Endothelial cell of umbilical vein (primary cell): Measurements from ENCODE around the gene HOXD3.

ENCODE experiments used
- EZH2 ChIP-seq: IDR thresholded peaks from 2 replicates; pipeline ENCODE4 v1.6.1; 2012; ENCODE audit warnings: borderline replicate concordance, low read depth, mild to moderate bottlenecking, moderate library complexity, low read length, inconsistent platforms; ENCODE audit not compliant: severe bottlenecking
- FOS ChIP-seq: IDR thresholded peaks from 2 replicates; pipeline ENCODE4 v1.6.1; 2011; ENCODE audit warnings: mild to moderate bottlenecking, low read length, moderate library complexity, borderline replicate concordance; ENCODE audit not compliant: insufficient read depth
- GATA2 ChIP-seq: IDR thresholded peaks from 2 replicates; pipeline ENCODE4 v1.7.0; 2011; ENCODE audit warnings: low read depth, mild to moderate bottlenecking, moderate library complexity, mixed read lengths, low read length; ENCODE audit not compliant: insufficient read length, insufficient read depth
- JUN ChIP-seq: IDR thresholded peaks from 2 replicates; pipeline ENCODE4 v1.6.1; 2011; ENCODE audit warnings: borderline replicate concordance, low read depth; ENCODE audit not compliant: insufficient read length, insufficient read depth
- MYC ChIP-seq: IDR thresholded peaks from one replicate; pipeline ENCODE4 v1.6.1; 2011; ENCODE audit warnings: mild to moderate bottlenecking, low read depth, low read length
- POLR2A ChIP-seq: IDR thresholded peaks from 2 replicates; pipeline ENCODE4 v1.6.1; 2012; ENCODE audit warnings: low read depth, mild to moderate bottlenecking, control low read depth, low read length
- POLR2AphosphoS5 ChIP-seq: IDR thresholded peaks from 2 replicates; pipeline ENCODE4 v1.6.1; 2012; ENCODE audit warnings: low read depth, mild to moderate bottlenecking, control low read depth, low read length, moderate library complexity; ENCODE audit not compliant: insufficient read depth
- TF ChIP-seq, protein P1 (sequence below), 2 donors: IDR thresholded peaks; 1 replicate in 1 of 2; 2 replicates in 1 of 2; pipeline ENCODE4 v1.5.1; 2011; ENCODE audit warnings: low read length in 2 of 2, mild to moderate bottlenecking in 2 of 2, moderate library complexity in 2 of 2, control low read depth in 1 of 2, inconsistent platforms in 1 of 2, low read depth in 1 of 2; ENCODE audit not compliant: insufficient read depth in 1 of 2; ENCODE audit errors: extremely low read depth in 1 of 2
- TF ChIP-seq, protein P2 (sequence below): IDR thresholded peaks from 2 replicates; pipeline ENCODE4 v1.6.1; 2011; ENCODE audit not compliant: insufficient read depth, insufficient read length

DNA sequence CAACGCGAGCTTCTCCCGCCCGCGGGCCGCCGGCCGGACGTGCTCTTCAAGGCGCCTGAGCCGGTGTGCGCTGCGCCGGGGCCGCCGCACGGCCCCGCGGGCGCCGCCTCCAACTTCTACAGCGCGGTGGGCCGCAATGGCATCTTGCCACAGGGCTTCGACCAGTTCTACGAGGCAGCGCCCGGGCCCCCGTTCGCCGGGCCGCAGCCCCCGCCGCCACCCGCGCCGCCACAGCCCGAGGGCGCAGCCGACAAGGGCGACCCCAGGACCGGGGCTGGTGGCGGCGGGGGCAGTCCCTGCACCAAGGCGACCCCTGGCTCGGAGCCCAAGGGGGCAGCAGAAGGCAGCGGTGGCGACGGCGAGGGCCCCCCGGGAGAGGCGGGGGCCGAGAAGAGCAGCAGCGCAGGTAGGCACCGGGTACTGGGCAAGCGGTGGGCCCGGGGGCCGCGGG is 49.4 kb upstream of the HOXD3 start:
- TF ChIP-seq, protein P1, sequence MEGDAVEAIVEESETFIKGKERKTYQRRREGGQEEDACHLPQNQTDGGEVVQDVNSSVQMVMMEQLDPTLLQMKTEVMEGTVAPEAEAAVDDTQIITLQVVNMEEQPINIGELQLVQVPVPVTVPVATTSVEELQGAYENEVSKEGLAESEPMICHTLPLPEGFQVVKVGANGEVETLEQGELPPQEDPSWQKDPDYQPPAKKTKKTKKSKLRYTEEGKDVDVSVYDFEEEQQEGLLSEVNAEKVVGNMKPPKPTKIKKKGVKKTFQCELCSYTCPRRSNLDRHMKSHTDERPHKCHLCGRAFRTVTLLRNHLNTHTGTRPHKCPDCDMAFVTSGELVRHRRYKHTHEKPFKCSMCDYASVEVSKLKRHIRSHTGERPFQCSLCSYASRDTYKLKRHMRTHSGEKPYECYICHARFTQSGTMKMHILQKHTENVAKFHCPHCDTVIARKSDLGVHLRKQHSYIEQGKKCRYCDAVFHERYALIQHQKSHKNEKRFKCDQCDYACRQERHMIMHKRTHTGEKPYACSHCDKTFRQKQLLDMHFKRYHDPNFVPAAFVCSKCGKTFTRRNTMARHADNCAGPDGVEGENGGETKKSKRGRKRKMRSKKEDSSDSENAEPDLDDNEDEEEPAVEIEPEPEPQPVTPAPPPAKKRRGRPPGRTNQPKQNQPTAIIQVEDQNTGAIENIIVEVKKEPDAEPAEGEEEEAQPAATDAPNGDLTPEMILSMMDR (IDR thresholded peaks at IDR 0.05; ENCODE audit: extremely low read depth in 1 of 2, insufficient read depth in 1 of 2, low read depth in 1 of 2, low read length in 2 of 2): no peak
- TF ChIP-seq POLR2AphosphoS5: no peak
- no peak for TF ChIP-seq POLR2A
- TF ChIP-seq, protein P2, sequence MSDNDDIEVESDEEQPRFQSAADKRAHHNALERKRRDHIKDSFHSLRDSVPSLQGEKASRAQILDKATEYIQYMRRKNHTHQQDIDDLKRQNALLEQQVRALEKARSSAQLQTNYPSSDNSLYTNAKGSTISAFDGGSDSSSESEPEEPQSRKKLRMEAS: no peak
- no peak for TF ChIP-seq FOS
- no peak for TF ChIP-seq MYC
- peak; percentile 80 for TF ChIP-seq EZH2
- no peak for TF ChIP-seq JUN
- no peak for TF ChIP-seq GATA2
